ENCODE measurements around the gene STRBP. TPM values are rescaled to one million over a fixed set of nuclear protein-coding genes. Genes with fewer than 3 reads are reported as not detected.
"Not testable (repeated sequence)": the region's sequence is repeated elsewhere in the genome, so short reads cannot be mapped to it uniquely, and the experiment has no call there.

Gene STRBP
- total RNA-seq, 2 donors from 2014 or later, result 20.1 to 24.5 TPM

DNA sequence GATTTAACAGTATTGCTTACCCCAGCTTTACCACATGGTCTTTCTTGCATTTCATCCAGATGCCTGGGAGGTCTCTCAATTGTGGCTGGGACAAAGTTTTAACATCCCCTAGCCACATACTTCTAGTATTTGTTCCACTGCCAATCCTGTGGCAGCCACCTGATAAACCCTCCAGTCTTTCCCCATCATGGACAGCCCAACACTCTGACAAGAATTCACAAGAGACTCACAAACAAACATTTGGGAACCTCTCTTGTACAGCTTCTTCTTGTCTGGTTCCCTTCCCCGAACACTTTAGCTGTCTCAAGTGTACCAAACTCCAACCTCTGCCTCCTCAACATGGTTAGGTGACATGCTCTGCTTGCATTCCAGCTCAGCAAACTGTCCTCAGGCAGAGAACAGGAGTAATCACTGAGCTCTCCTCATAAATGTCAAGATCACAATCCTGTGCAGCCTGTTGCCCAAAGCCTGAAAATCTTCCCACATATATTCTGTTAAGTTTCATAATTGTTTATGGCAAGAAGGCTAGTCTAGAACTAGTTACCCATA, 59.7 kb downstream of the STRBP start:
- Histone ChIP-seq H3K36me3 (no peaks in the 10 kb centered on the region), H3K27ac (no peak overlapping the region), H3K9me3 (no peaks in the 10 kb centered on the region), H3K4me3 (no peak overlapping the region), H3K27me3 (replicated peaks; ENCODE audit: insufficient read depth) (no peaks in the 10 kb centered on the region), H3K4me1 (replicated peaks) (no peaks in the 10 kb centered on the region)
- intact Hi-C loops (cut with DNase I), result no loop called here
- DNase-seq (ENCODE audit: low spot score), result peak; percentile 26
- TF ChIP-seq POLR2A (IDR thresholded peaks at IDR 0.05) (no peak), POLR2AphosphoS5 (IDR thresholded peaks at IDR 0.05) (no peak)
- TF ChIP-seq, protein P1, sequence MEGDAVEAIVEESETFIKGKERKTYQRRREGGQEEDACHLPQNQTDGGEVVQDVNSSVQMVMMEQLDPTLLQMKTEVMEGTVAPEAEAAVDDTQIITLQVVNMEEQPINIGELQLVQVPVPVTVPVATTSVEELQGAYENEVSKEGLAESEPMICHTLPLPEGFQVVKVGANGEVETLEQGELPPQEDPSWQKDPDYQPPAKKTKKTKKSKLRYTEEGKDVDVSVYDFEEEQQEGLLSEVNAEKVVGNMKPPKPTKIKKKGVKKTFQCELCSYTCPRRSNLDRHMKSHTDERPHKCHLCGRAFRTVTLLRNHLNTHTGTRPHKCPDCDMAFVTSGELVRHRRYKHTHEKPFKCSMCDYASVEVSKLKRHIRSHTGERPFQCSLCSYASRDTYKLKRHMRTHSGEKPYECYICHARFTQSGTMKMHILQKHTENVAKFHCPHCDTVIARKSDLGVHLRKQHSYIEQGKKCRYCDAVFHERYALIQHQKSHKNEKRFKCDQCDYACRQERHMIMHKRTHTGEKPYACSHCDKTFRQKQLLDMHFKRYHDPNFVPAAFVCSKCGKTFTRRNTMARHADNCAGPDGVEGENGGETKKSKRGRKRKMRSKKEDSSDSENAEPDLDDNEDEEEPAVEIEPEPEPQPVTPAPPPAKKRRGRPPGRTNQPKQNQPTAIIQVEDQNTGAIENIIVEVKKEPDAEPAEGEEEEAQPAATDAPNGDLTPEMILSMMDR (IDR thresholded peaks at IDR 0.05), result no peak
- WGBS, result 18% methylated on average over 1 of the region's 1 CpG

DNA sequence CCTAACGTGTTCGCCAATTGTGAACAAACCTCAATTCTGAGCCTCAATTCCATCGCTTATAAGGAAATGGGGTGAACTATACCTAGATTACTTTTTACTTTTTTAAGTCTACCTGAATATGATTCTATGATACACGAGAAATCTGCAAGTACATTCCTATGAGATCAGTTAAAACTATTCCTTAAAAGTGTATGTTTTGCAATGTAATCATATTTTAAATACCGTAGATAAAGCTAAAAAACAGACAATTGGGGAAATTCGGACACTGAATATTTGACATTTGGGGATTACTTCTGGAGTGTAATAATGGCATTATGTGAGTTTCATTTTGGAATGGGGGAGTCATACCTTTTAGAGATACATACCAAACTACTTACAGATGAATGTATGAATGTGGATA, 62.3 kb downstream of the STRBP start:
- intact Hi-C loops (cut with DNase I), result no loop called here
- 97% methylated on average over 6 of the region's 6 CpGs for WGBS
- Histone ChIP-seq H3K4me1 (replicated peaks) (no peaks in the 10 kb centered on the region), H3K27ac (no peak overlapping the region), H3K9me3 (no peaks in the 10 kb centered on the region), H3K27me3 (replicated peaks; ENCODE audit: insufficient read depth) (no peaks in the 10 kb centered on the region), H3K4me3 (no peak overlapping the region), H3K36me3 (no peaks in the 10 kb centered on the region)
- DNase-seq (ENCODE audit: low spot score), result no peak
- TF ChIP-seq POLR2AphosphoS5 (IDR thresholded peaks at IDR 0.05), result no peak
- TF ChIP-seq, protein P1 (IDR thresholded peaks at IDR 0.05), result no peak
- no peak for TF ChIP-seq POLR2A (IDR thresholded peaks at IDR 0.05)

DNA sequence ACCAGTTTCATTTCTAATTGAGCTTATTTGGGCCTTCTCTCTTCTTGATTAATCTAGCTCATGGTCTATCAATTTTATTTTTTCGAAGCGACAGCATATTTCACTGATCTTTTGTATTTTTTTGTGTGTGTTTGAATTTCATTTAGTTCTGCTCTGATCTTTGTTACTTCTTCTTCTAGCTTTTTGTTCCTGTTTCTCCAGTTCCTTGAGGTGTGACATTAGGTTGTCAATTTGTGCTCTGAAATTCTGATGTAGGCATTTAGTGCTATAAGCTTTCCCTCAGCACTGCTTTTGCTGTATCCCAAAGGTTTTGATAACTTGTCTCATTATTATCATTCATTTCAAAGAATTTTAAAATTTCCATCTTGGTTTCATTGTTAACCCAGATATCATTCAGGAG, 67.3 kb downstream of the STRBP start:
- Histone ChIP-seq H3K36me3 (no peaks in the 10 kb centered on the region), H3K9me3 (no peaks in the 10 kb centered on the region), H3K4me3 (no peak overlapping the region), H3K27ac (no peak overlapping the region), H3K4me1 (replicated peaks) (no peaks in the 10 kb centered on the region), H3K27me3 (replicated peaks; ENCODE audit: insufficient read depth) (no peaks in the 10 kb centered on the region)
- TF ChIP-seq POLR2AphosphoS5 (IDR thresholded peaks at IDR 0.05), result no peak
- no peak for TF ChIP-seq POLR2A (IDR thresholded peaks at IDR 0.05)
- TF ChIP-seq, protein P1 (IDR thresholded peaks at IDR 0.05), result no peak
- no peak for DNase-seq (ENCODE audit: low spot score)
- WGBS, result 70% methylated on average over 2 of the region's 2 CpGs
- intact Hi-C loops (cut with DNase I), result no loop called here

DNA sequence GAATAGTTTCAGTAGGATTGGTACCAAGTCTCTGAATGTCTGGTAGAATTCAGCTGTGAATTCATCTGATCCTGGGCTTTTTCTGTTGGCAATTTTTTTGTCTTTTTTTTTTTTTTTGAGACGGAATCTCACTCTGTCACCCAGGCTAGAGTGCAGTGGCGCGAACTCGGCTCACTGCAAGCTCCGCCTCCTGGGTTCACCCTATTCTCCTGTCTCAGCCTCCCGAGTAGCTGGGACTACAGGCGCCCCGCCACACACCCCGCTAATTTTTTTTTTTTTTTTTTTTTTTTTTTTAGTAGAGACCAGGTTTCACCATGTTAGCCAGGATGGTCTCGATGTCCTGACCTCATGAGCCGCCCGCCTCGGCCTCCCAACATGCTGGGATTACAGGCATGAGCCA, 67.9 kb downstream of the STRBP start:
- H3K9me3 ChIP-seq; H3K27ac ChIP-seq; H3K4me3 ChIP-seq; H3K27me3 ChIP-seq (replicated peaks; ENCODE audit: insufficient read depth); H3K36me3 ChIP-seq; H3K4me1 ChIP-seq (replicated peaks); intact Hi-C loops (cut with DNase I); DNase-seq (ENCODE audit: low spot score): not testable (repeated sequence)
- WGBS, result over 99% methylated on average over 13 of the region's 13 CpGs

DNA sequence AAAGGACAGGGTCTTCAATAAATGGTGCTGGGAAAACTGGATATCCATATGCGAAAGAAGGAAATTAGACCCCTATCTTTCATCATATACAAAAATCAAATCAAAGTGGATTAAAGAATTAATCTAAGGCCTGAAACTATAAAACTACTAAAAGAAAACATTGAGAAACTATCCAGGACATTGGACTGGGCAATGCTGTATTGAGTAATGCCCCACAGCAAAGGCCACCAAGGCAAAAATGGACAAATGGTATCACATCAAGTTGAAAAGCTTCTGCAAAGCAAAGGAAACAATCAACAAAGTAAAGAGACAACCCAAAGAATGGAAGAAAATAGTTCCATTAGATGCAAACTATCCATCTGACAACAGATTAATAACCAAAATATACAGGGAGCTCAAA, 72.3 kb downstream of the STRBP start:
- no peak for DNase-seq (ENCODE audit: low spot score)
- TF ChIP-seq POLR2AphosphoS5 (IDR thresholded peaks at IDR 0.05) (no peak), POLR2A (IDR thresholded peaks at IDR 0.05) (no peak)
- TF ChIP-seq, protein P1 (IDR thresholded peaks at IDR 0.05), result no peak
- no peak overlapping the region for H3K27ac ChIP-seq
- no peaks in the 10 kb centered on the region for H3K36me3 ChIP-seq
- no peak overlapping the region for H3K4me3 ChIP-seq
- no peaks in the 10 kb centered on the region for H3K9me3 ChIP-seq
- intact Hi-C loops (cut with DNase I), result no loop called here
- no peaks in the 10 kb centered on the region for H3K4me1 ChIP-seq (replicated peaks)
- WGBS, result 100% methylated on average over 1 of the region's 1 CpG
- no peaks in the 10 kb centered on the region for H3K27me3 ChIP-seq (replicated peaks; ENCODE audit: insufficient read depth)

All from prostate gland (tissue), 2 donors.